Stimulated activated CD4-positive, alpha-beta T cell treated with anti-CD3 and anti-CD28 coated beads, TNF-alpha, amount 100 ng/mL, for 4 hours (primary cell): ENCODE data around the gene MX2.
"Not testable (repeated sequence)": the region's sequence is repeated elsewhere in the genome, so short reads cannot be mapped to it uniquely, and the experiment has no call there.

ENCODE experiments used
- DNase-seq, 3 experiments: peaks; one replicate each; pipeline ENCODE4 v3.0.0-alpha.2; 2020; ENCODE audit warnings: low read depth in 3 of 3

Gene MX2

DNA sequence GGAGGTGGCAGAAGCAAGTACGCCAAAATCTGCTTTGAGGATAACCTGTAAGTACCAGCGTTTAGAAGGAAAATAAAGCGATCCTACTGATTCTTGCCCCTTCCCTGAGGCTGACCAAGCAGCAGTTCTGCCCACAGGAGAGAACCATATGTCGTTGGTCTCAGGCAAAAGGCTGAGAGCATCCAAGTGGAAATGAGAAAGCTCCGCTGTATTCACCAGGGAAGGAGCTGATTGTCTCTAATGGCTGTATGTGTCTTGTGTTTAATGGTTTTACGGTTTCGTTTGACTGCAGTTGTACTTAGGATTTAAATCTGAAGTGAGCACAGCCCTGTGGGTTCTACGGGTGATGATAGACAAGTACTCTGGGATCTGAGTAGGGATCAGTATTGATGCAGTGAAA is 23.4 kb upstream of the MX2 start:
- no peak for DNase-seq

GRCh38 chr21:41342035-41342434 is 19.8 kb upstream of the MX2 start:
- no peak for DNase-seq

DNA sequence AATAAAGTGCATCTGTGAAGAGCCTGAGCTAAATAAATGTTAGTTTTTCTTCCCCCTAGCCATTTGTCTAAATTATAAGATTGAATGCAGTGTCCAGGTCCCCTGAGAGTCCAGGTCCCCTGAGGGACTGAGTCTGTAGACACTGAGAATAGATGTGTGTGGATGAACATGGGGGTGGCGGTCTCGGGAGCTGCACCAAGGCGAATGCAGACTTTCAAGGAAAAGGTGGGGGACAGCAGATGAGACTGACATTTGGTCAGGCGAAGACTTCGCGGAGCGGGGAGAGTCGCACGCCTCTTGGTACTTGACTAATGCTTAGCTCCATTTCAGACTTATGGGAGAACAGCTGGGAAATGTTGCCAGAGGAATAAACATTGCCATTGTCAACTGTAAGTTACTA is 17.7 kb upstream of the MX2 start:
- no peak for DNase-seq

GRCh38 chr21:41345356-41345755 is 16.5 kb upstream of the MX2 start:
- DNase-seq, result no peak

- DNase-seq, result no peak
Observed at GRCh38 chr21:41345934-41346685, 15.7 kb upstream of the MX2 start.

DNA sequence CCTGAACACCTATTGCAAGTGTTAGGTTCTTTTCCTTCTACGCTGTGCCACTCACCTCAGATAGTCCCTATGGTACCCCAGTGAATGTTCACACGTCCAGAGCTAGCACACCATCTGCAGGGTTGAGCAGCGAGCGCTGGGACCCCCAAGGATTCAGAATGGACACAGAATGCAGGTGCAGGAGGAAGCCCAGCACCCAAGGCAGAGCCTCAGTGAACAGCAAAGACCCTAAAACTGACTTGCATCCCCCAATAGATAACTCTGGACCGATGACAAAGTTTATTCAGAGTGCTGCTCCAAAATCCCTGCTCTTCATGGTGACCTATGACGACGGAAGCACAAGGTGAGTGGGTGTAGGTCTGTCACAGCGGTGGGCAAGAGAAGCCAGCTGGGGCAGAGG is 15.1 kb upstream of the MX2 start:
- DNase-seq, result no peak

DNA sequence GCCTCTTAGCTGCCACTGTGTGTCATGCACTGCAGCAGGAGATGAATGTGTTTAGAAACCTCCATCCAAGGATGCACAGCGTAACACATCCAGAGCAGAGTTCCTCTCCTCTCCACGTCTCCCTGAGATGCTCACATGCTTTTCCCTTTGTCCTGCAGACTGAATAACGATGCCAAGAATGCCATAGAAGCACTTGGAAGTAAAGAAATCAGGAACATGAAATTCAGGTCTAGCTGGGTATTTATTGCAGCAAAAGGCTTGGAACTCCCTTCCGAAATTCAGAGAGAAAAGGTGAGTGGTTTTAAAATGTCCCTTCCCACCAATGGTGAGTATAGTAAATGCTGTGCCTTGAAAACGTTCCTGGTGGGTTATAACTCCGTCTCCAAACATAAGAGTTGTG is 13.4 kb upstream of the MX2 start:
- no peak for DNase-seq

GRCh38 chr21:41349126-41349525 is 12.7 kb upstream of the MX2 start:
- no peak for DNase-seq

DNA sequence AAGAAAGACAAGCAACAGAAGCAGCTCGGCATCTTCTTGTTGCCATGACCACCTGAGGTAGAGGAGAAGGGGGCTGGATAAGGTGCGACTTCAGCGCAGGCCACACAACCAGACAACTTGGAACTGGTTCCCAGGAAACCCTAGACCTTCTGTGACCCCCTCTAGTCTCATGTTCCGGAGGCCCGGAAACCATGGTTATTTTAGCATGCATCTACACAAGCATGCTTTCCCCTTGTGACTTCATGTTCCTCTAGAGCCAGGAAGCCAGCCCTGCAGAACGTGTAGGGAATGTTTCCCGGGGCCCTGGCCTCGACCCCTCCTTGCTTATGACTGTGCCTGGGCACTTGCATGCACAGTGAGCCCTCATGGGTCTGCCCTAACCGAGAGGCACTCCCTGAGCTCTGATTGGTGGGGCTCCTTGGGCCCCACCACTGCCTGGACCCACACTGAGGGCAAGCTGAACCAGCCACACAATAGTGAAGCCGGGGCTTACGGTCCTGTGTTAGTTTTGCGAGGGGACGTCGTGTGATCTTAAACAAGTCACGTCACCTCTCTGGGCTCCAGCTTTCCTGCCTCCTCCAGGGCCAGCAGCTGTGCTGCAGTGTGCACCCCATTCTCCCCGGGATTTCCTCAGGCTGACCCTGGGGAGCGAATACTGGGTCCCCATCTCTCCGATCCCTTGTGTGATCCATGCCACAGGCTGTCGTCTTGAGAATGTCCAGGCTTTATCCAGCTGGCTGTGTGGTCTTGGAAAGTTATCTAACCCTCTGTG is 12.0 kb upstream of the MX2 start:
- DNase-seq, result no peak

DNA sequence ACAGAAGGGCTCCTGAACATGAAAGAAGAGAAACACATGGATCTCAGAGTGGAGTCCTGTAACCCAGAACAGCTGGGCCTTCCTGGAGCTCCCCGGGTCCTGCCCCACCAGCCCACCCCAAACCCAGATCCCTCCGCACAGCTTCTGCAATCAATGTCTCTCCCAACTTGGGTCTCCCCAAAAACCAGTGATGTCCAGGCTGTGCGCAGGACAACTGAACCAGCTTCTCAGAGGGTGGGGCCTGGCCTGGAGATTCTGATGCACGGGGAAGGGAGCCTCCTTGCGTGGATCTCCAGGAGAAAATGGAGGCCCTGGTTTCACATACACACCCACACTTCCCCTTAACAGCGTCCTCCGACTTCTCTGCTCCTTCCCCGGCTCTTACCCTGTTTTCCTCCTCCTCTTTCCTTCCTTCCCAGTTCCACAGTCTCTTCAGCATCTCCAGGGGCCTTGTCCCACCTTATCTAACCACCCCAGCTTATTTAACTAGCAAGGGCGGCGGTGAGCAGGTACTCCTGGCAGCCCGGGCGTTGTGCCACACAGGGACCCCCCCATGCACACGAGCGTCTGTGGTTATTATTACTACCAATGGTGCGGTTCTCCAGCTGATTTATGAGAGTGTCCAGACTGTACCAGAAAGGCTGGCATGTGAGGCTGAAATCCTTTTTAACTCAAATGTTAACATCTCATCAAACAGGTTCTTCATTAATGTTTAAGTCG is 11.2 kb upstream of the MX2 start:
- DNase-seq, result no peak

- no peak for DNase-seq
Observed at GRCh38 chr21:41357546-41357945, 4.3 kb upstream of the MX2 start.

- no peak for DNase-seq
Observed at GRCh38 chr21:41358193-41359166, 3.3 kb upstream of the MX2 start.

DNA sequence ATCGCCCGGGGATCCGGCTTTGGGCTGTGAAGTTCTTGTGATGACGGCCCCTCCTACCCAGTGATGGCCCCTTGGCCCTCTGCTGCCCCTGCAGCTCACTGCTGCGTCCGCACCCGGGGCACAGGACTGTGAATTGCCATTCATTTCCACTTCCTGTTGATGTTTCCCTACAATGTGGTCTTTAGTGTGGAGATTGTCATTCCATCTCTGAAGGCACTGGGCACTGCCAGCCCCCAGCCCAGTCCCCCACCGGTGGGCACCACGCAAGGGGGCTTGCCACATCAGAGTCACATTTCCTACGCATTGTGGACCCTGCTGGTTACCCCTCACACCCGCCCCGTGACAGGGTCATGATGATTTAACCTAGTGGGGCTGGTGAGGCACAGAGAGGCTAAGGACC is 2.5 kb upstream of the MX2 start:
- no peak for DNase-seq

DNA sequence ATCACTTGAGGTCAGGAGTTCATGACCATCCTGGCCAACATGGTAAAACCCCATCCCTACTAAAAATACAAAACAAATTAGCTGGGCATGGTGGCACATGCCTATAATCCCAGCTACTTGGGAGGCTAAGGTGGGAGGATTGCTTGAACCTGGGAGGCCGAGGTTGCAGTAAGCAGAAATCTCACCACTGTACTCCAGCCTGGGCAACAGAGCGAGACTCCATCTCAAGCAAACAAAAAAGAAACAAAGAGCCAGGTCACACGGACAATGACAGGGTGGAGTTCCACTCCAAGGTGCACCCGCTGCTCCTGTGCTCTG is 2.1 kb upstream of the MX2 start:
- DNase-seq, result not testable (repeated sequence)

DNA sequence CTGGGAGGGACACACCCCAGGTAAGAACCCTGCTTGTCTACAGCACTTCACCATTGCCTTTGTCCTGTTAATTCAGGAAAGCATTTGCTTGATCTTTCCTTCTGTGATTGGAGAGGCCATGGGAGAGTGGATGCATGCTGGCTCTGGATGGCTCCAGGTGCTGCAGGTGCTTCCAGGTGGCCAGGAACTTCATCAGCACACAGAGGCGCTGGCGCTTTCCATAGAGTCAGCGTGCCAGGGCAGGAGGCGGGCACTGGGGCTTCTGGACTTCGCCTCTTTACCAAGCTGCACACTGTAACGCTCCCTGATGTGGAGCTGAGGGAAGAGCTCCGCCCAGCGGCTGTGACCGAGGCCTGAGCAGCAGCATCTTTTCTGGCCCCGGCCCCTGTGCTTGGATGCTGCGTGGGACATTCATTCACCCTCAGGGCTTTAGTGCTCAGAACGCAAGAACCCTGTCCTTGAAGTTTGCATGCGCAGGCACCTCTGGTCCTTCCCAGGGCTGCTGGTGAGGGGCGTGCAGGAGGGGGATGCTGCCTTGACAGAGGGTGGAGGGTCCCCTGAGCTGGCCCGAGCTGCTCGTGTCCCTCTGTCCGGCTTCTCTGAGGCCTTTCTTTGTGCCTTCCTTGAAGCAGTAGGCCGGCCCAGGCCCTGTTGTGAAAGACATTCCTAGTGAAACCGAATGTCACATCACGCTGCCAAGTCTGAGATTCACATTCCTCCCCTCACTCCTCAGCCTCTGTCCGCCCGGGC is 1.6 kb upstream of the MX2 start:
- DNase-seq, result no peak

DNA sequence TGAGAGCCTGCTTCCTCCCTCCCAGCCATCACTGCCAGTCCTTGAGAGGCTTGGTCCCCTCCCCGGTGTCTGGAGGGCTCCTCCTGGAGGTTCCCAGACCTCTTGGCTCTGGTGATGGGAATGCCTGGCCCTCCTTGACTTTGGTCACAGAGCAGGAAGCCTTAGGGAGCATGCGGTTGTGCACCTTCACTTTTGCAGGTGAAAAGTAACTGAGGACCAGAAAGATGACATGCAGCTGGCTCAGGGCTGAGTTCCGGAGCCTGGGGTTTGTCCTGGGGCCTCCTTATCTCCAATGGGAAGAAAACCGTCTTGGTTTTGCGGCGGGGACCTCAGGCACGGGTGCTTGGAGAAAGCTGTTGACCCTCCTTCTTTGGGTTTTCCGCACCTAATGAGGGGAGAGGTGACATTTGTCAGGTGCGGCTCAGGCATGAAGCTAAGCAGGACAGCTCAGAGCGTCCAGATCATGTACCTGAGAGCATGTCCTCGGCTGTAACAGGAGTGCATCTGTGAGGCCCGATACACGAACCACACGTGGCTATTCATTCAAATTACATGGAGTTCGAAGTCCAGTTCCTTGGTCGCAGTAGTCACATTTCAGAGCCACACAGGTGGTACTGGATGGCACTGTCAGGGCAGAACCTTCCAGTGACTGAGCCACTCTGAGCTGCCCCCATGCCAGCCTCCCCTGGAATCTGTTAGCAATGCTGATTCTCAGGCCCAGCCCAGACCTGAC is 608 bp upstream of the MX2 start:
- DNase-seq, result no peak

GRCh38 chr21:41362605-41363369 is 960 bp downstream of the MX2 start:
- DNase-seq, result no peak

- no peak for DNase-seq
Observed at GRCh38 chr21:41363370-41364270, 1.8 kb downstream of the MX2 start.

GRCh38 chr21:41364308-41364707 is 2.5 kb downstream of the MX2 start:
- no peak for DNase-seq
